ENCODE measurements around the gene MRPL52.

MRPL52 gene

DNA sequence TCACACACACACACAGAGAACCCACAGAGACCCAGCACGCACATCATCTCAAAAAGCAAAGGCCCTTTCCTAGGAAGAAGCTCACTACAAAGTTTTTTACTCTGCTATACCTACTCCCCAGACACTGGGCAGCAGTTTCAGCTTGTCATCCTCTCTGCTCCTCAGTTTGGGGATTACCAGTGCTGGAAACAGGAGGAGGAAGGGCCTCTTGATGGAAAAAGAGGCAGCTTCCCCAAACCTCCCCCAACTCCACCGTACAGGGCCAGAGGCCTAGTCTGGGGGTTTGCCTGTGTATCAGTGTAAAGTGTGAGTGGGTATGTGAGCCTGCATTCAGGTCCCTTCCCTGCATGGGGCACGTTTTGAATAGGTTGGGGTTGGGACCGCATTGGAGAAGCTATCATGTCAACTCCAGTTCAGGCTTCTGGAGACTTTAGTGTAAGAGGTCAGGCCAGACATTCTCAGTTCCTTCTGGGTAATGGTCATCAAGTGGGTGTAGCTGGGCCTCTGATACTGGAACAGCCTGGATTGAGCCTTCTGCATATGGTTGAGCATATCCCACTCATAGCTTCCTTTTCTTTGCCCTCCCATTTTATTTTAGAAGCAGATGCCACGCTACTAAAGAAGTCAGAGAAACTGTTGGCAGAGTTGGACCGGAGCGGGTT, 54.5 kb downstream of the MRPL52 start:
- FAIRE-seq, result no peak
